Mesenchymal stem cell (in vitro differentiated cells and primary cell): ENCODE results near the gene PARVB.

Experiments
- DNase-seq: peaks from one replicate; pipeline ENCODE4 v3.0.0-alpha.2; 2013
- H2AFZ ChIP-seq: one replicate; pipeline ENCODE4 v1.6.1; 2013; ENCODE audit warnings: low read depth, mild to moderate bottlenecking, control low read depth, inconsistent platforms, low read length, moderate library complexity
- H2AK5ac ChIP-seq: 2 replicates; pipeline ENCODE4 v1.6.1; 2013; ENCODE audit warnings: low read length, moderate library complexity, mild to moderate bottlenecking, inconsistent platforms; ENCODE audit not compliant: severe bottlenecking
- H2BK120ac ChIP-seq: one replicate; pipeline ENCODE4 v1.6.1; 2013; ENCODE audit warnings: low read depth, mild to moderate bottlenecking, inconsistent platforms, low read length, moderate library complexity
- H2BK12ac ChIP-seq, 2 experiments: one replicate each; pipeline ENCODE4 v1.6.1; 2013; ENCODE audit warnings: inconsistent platforms in 2 of 2, low read length in 2 of 2, mild to moderate bottlenecking in 2 of 2, moderate library complexity in 2 of 2, control low read depth in 1 of 2
- H2BK15ac ChIP-seq: one replicate; pipeline ENCODE4 v1.6.1; 2013; ENCODE audit warnings: mild to moderate bottlenecking, low read depth, inconsistent platforms; ENCODE audit not compliant: poor library complexity, severe bottlenecking
- H2BK5ac ChIP-seq: 2 replicates; pipeline ENCODE4 v1.6.1; 2013; ENCODE audit warnings: low read depth, mild to moderate bottlenecking, low read length, control low read depth, inconsistent platforms; ENCODE audit not compliant: poor library complexity, severe bottlenecking
- H3K14ac ChIP-seq, 2 experiments: one replicate each; pipeline ENCODE4 v1.6.1; 2013; ENCODE audit warnings: inconsistent platforms in 2 of 2, low read length in 2 of 2, control low read depth in 1 of 2, mild to moderate bottlenecking in 1 of 2, moderate library complexity in 1 of 2
- H3K18ac ChIP-seq, 2 experiments: one replicate each; pipeline ENCODE4 v1.6.1; 2013; ENCODE audit warnings: inconsistent platforms in 2 of 2, low read length in 2 of 2, control low read depth in 1 of 2, low read depth in 1 of 2, mild to moderate bottlenecking in 1 of 2
- H3K23ac ChIP-seq, 2 experiments: one replicate each; pipeline ENCODE4 v1.6.1; 2013; ENCODE audit warnings: inconsistent platforms in 2 of 2, low read length in 2 of 2, mild to moderate bottlenecking in 2 of 2, moderate library complexity in 2 of 2, control low read depth in 1 of 2
- H3K27ac ChIP-seq: 2 replicates; pipeline ENCODE4 v1.5.1; 2013; ENCODE audit warnings: mild to moderate bottlenecking, moderate library complexity, low read length, control low read depth, inconsistent platforms; ENCODE audit not compliant: poor library complexity, severe bottlenecking
- H3K27me3 ChIP-seq, 2 experiments: 2 replicates each; pipeline versions ENCODE4 v1.6.1 to v1.7.0; 2013; ENCODE audit warnings: low read length in 2 of 2, mild to moderate bottlenecking in 2 of 2, moderate library complexity in 2 of 2, control low read depth in 1 of 2, inconsistent platforms in 1 of 2; ENCODE audit not compliant: control insufficient read depth in 1 of 2, insufficient read depth in 1 of 2
- H3K36me3 ChIP-seq, 2 experiments: 2 replicates each; pipeline versions ENCODE4 v1.6.1 to v1.7.0; 2013; ENCODE audit warnings: low read length in 2 of 2, control low read depth in 1 of 2, inconsistent platforms in 1 of 2, low read depth in 1 of 2, mild to moderate bottlenecking in 1 of 2; ENCODE audit not compliant: insufficient read depth in 2 of 2, control insufficient read depth in 1 of 2
- H3K4ac ChIP-seq, 2 experiments: one replicate each; pipeline ENCODE4 v1.6.1; 2013; ENCODE audit warnings: inconsistent platforms in 2 of 2, low read length in 2 of 2, mild to moderate bottlenecking in 2 of 2, moderate library complexity in 2 of 2, control low read depth in 1 of 2, low read depth in 1 of 2
- H3K4me1 ChIP-seq: 2 replicates; pipeline ENCODE4 v1.6.1; 2013; ENCODE audit warnings: low read depth, low read length, control low read depth; ENCODE audit not compliant: control insufficient read depth, insufficient read depth
- H3K4me2 ChIP-seq: 2 replicates; pipeline ENCODE4 v1.6.1; 2013; ENCODE audit warnings: low read length, mild to moderate bottlenecking, inconsistent platforms; ENCODE audit not compliant: poor library complexity, severe bottlenecking
- H3K4me3 ChIP-seq, 2 experiments: 2 replicates each; pipeline versions ENCODE4 v1.5.1 to v1.7.0; 2013; ENCODE audit warnings: low read length in 2 of 2, mild to moderate bottlenecking in 2 of 2, control low read depth in 1 of 2, low read depth in 1 of 2; ENCODE audit not compliant: insufficient read depth in 1 of 2
- H3K79me1 ChIP-seq: replicated peaks from 2 replicates; pipeline ENCODE4 v1.6.1; 2013; ENCODE audit warnings: mild to moderate bottlenecking, control low read depth, low read length, inconsistent platforms; ENCODE audit not compliant: poor library complexity, severe bottlenecking
- H3K9ac ChIP-seq: 2 replicates; pipeline ENCODE4 v1.7.0; 2013; ENCODE audit warnings: mild to moderate bottlenecking, low read length, moderate library complexity
- H3K9me3 ChIP-seq: 2 replicates; pipeline ENCODE4 v1.7.0; 2013; ENCODE audit warnings: mild to moderate bottlenecking, low read length; ENCODE audit not compliant: control insufficient read depth
- H4K8ac ChIP-seq: one replicate; pipeline ENCODE4 v1.6.1; 2013; ENCODE audit warnings: inconsistent platforms, mild to moderate bottlenecking, low read length, moderate library complexity
- H4K91ac ChIP-seq: one replicate; pipeline ENCODE4 v1.6.1; 2013; ENCODE audit warnings: mild to moderate bottlenecking, low read length, inconsistent platforms
- WGBS: methylation state at CpG from one replicate; pipeline ENCODE4 v1.1.7; 2013; ENCODE audit warnings: mixed read lengths; 5-methylcytosine and 5-hydroxymethylcytosine counted together

The PARVB gene

DNA sequence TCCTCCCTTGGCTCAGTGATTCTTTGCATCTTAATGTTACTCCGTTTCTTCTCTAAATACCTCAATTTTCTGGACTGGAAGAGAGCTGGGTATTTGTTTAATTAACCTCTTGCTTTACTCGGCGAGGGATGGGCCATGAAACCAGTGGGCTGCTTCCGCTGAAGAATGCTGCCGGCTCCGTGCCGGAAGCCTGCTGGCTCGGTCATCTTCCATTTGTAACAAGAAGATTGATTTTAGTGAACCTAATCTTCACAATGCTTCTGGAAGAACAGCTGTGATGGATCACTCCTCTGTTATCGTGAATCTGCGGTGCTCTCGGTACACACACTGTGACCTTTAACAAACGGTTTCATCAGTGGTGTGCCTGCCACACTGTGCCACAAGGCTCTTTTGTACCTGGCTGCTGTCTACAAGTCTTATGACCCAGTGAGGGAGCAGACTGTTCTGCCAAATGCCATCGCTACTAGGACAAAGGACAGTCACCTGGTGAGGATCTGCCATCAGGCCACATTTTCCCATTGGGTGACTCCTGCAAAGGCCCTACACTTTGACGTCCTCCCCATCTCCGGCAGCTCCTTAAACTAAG, 25.3 kb upstream of the PARVB start:
- Histone ChIP-seq H4K91ac (no peak overlapping the region), H3K23ac (no peak overlapping the region), H3K4me1 (no peaks in the 10 kb centered on the region), H3K4ac (no peak overlapping the region), H2BK120ac (no peak overlapping the region), H4K8ac (no peak overlapping the region), H2BK15ac (no peak overlapping the region), H2AK5ac (no peak overlapping the region), H2BK12ac (no peak overlapping the region), H3K27me3 (no peaks in the 10 kb centered on the region), H3K27ac (no peak overlapping the region), H3K4me3 (no peak overlapping the region), H2BK5ac (no peak overlapping the region), H3K79me1 (peaks cover 33% of the 10 kb centered on the region), H3K9me3 (no peaks in the 10 kb centered on the region), H3K18ac (no peak overlapping the region), H3K9ac (no peak overlapping the region), H3K36me3 (peaks cover 56 to 71% of the 10 kb centered on the region in 2 experiments), H3K4me2 (no peak overlapping the region), H3K14ac (no peak overlapping the region), H2AFZ (no peak overlapping the region)
- DNase-seq = no peak
- 96% methylated on average over 14 of the region's 15 CpGs for WGBS

DNA sequence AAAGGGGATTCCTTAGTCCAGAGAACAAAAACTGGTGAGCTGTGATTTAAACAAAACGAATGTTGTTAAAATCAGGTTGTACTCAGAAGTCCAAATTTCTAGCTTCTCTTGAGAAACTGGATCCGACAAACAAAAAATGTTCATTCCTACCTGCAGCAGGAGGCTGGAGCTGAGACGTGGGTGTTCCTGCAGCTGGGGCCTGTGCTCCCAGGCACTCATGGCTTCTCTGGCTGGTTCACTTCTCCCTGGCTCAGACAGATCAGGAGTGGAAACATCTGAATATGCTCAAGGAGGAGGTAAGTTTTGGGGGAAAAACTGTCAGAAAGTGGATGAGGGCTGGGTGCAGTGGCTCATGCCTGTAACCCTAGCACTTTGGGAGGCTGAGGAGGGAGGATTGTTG, 24.7 kb upstream of the PARVB start:
- no peak overlapping the region for H3K27ac ChIP-seq
- H3K79me1 ChIP-seq = peaks cover 26% of the 10 kb centered on the region
- no peaks in the 10 kb centered on the region for H3K4me1 ChIP-seq
- no peak overlapping the region for H2BK15ac ChIP-seq
- H3K4ac ChIP-seq = no peak overlapping the region
- H2AFZ ChIP-seq = no peak overlapping the region
- no peak for DNase-seq
- no peak overlapping the region for H2BK120ac ChIP-seq
- no peaks in the 10 kb centered on the region for H3K27me3 ChIP-seq
- no peak overlapping the region for H3K23ac ChIP-seq
- no peak overlapping the region for H2BK12ac ChIP-seq
- no peak overlapping the region for H3K4me2 ChIP-seq
- no peak overlapping the region for H3K9ac ChIP-seq
- WGBS = 99% methylated on average over 3 of the region's 3 CpGs
- peaks cover 51 to 65% of the 10 kb centered on the region in 2 experiments for H3K36me3 ChIP-seq
- H3K9me3 ChIP-seq = no peaks in the 10 kb centered on the region
- H3K14ac ChIP-seq = no peak overlapping the region
- no peak overlapping the region for H2AK5ac ChIP-seq
- H4K8ac ChIP-seq = no peak overlapping the region
- H3K4me3 ChIP-seq = no peak overlapping the region
- no peak overlapping the region for H4K91ac ChIP-seq
- H2BK5ac ChIP-seq = no peak overlapping the region
- no peak overlapping the region for H3K18ac ChIP-seq

DNA sequence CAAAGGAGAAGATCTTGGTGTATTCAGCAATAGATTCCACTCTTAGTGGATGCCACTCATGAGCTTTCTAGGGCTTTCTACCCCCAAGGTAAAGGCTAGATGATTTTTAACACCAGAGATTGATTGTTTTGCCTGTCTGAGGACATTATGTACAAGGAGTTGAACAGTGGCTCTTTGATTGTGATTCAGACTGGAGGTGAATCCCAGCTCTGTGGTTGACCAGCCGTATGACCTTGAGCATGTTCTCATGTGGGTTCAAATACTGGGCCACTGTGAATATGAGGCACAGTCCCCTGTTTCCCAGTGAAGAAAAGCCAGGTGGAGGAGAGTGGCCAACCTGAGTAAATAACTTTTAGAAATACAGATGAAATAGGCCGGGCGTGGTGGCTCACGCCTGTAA, 24.0 kb upstream of the PARVB start:
- Histone ChIP-seq H3K79me1 (peaks cover 21% of the 10 kb centered on the region), H3K14ac (no peak overlapping the region), H3K4me2 (no peak overlapping the region), H2AFZ (no peak overlapping the region), H3K23ac (no peak overlapping the region), H3K27ac (no peak overlapping the region), H3K36me3 (peaks cover 45 to 57% of the 10 kb centered on the region in 2 experiments), H2BK120ac (no peak overlapping the region), H2AK5ac (no peak overlapping the region), H3K9me3 (no peaks in the 10 kb centered on the region), H3K18ac (no peak overlapping the region), H3K4ac (no peak overlapping the region), H3K9ac (no peak overlapping the region), H2BK12ac (no peak overlapping the region), H3K4me1 (no peaks in the 10 kb centered on the region), H4K8ac (no peak overlapping the region), H3K27me3 (no peaks in the 10 kb centered on the region), H2BK15ac (no peak overlapping the region), H4K91ac (no peak overlapping the region), H2BK5ac (no peak overlapping the region), H3K4me3 (no peak overlapping the region)
- DNase-seq = no peak
- 99% methylated on average over 4 of the region's 4 CpGs for WGBS

DNA sequence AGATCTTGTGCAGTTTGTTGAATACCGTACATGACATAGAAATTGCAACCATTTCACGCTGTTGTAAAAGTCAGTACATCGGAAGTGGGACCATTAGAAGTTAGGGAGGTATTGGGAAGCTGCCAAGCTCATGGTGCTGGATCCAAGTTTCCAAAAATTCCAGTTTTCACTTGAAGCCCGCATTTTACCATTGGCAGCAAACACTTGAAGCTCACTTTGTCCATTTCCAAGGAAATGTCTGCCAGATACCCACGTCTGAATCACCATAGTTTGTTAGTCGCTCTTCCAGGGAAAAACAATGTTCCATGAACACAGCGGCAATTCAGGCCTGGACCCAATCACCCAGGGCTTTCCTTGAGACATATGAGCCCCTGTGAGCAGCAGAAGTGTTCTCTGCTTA, 22.6 kb upstream of the PARVB start:
- H3K4ac ChIP-seq = no peak overlapping the region
- peaks cover 32 to 46% of the 10 kb centered on the region in 2 experiments for H3K36me3 ChIP-seq
- no peak overlapping the region for H3K23ac ChIP-seq
- no peak overlapping the region for H3K4me2 ChIP-seq
- no peak overlapping the region for H3K18ac ChIP-seq
- H2BK120ac ChIP-seq = no peak overlapping the region
- WGBS = 94% methylated on average over 7 of the region's 7 CpGs
- no peak for DNase-seq
- no peak overlapping the region for H3K9ac ChIP-seq
- no peak overlapping the region for H4K91ac ChIP-seq
- H3K79me1 ChIP-seq = peaks cover 8% of the 10 kb centered on the region
- no peak overlapping the region for H2BK15ac ChIP-seq
- no peaks in the 10 kb centered on the region for H3K9me3 ChIP-seq
- no peak overlapping the region for H4K8ac ChIP-seq
- H3K4me1 ChIP-seq = no peaks in the 10 kb centered on the region
- no peak overlapping the region for H2AK5ac ChIP-seq
- H2AFZ ChIP-seq = no peak overlapping the region
- no peak overlapping the region for H3K4me3 ChIP-seq
- no peaks in the 10 kb centered on the region for H3K27me3 ChIP-seq
- no peak overlapping the region for H2BK12ac ChIP-seq
- no peak overlapping the region for H3K14ac ChIP-seq
- no peak overlapping the region for H3K27ac ChIP-seq
- no peak overlapping the region for H2BK5ac ChIP-seq
